Astrocyte (in vitro differentiated cells and primary cell): Measurements from ENCODE around the gene RSL24D1. TPM values are rescaled to one million over a fixed set of nuclear protein-coding genes. Genes with fewer than 3 reads are reported as not detected.

Source experiments
- DNase-seq: peaks from one replicate; pipeline ENCODE4 v3.0.0-alpha.2; 2010; ENCODE audit warnings: low read depth
- FAIRE-seq: peaks from 2 replicates; lab custom pipeline; 2011; peaks lifted over from hg19 to GRCh38; lab: Jason Lieb, UNC
- H2AFZ ChIP-seq: 2 replicates; pipeline ENCODE4 v1.6.0; 2012; ENCODE audit warnings: low read depth, low read length, inconsistent platforms
- H3K27ac ChIP-seq: 2 replicates; pipeline ENCODE4 v1.5.1; 2011; ENCODE audit warnings: low read depth, low read length, inconsistent platforms
- H3K27me3 ChIP-seq: 2 replicates; pipeline ENCODE4 v1.6.0; 2011; ENCODE audit warnings: low read length, inconsistent platforms; ENCODE audit not compliant: insufficient read depth
- H3K36me3 ChIP-seq: 2 replicates; pipeline ENCODE4 v1.5.1; 2011; ENCODE audit warnings: low read length, inconsistent platforms; ENCODE audit not compliant: insufficient read depth
- H3K4me1 ChIP-seq: 2 replicates; pipeline ENCODE4 v1.5.1; 2011; ENCODE audit warnings: low read length, inconsistent platforms; ENCODE audit not compliant: insufficient read depth
- H3K4me2 ChIP-seq: 2 replicates; pipeline ENCODE4 v1.6.0; 2012; ENCODE audit warnings: low read length, inconsistent platforms
- H3K4me3 ChIP-seq: 2 replicates; pipeline ENCODE4 v1.5.1; 2011; ENCODE audit warnings: low read depth, mild to moderate bottlenecking, low read length, inconsistent platforms; ENCODE audit not compliant: insufficient read depth
- H3K79me2 ChIP-seq: 2 replicates; pipeline ENCODE4 v1.6.0; 2012; ENCODE audit warnings: mild to moderate bottlenecking, low read length, inconsistent platforms; ENCODE audit not compliant: insufficient read depth
- H3K9ac ChIP-seq: 2 replicates; pipeline ENCODE4 v1.6.0; 2012; ENCODE audit warnings: mild to moderate bottlenecking, low read length, inconsistent platforms
- H3K9me3 ChIP-seq: 2 replicates; pipeline ENCODE4 v1.5.1; 2012; ENCODE audit warnings: low read depth, mild to moderate bottlenecking, low read length, inconsistent platforms; ENCODE audit not compliant: insufficient read depth
- H4K20me1 ChIP-seq: 2 replicates; pipeline ENCODE4 v1.6.0; 2012; ENCODE audit warnings: low read length, inconsistent platforms; ENCODE audit not compliant: insufficient read depth
- H3K27ac Mint-ChIP-seq: one replicate; pipeline ENCODE4 v1.8.0; 2021; ENCODE audit warnings: mild to moderate bottlenecking, mixed read lengths; ENCODE audit not compliant: unreplicated experiment
- H3K27me3 Mint-ChIP-seq: one replicate; pipeline ENCODE4 v1.8.0; 2021; ENCODE audit warnings: low read depth, mixed read lengths; ENCODE audit not compliant: unreplicated experiment
- H3K36me3 Mint-ChIP-seq: one replicate; pipeline ENCODE4 v1.8.0; 2021; ENCODE audit warnings: low read depth, mixed read lengths; ENCODE audit not compliant: unreplicated experiment
- H3K4me1 Mint-ChIP-seq: one replicate; pipeline ENCODE4 v1.8.0; 2021; ENCODE audit warnings: low read depth, mixed read lengths; ENCODE audit not compliant: unreplicated experiment
- H3K4me3 Mint-ChIP-seq: one replicate; pipeline ENCODE4 v1.8.0; 2021; ENCODE audit warnings: mild to moderate bottlenecking, moderate library complexity, mixed read lengths; ENCODE audit not compliant: unreplicated experiment
- H3K9me3 Mint-ChIP-seq: one replicate; pipeline ENCODE4 v1.8.0; 2021; ENCODE audit warnings: mild to moderate bottlenecking, mixed read lengths; ENCODE audit not compliant: unreplicated experiment
- CTCF ChIP-seq: IDR thresholded peaks from 2 replicates; pipeline ENCODE4 v1.5.1; 2011; ENCODE audit warnings: low read depth, mild to moderate bottlenecking, inconsistent platforms, low read length, moderate library complexity; ENCODE audit not compliant: insufficient read depth
- EZH2 ChIP-seq: IDR thresholded peaks from 2 replicates; pipeline ENCODE4 v1.6.1; 2012; ENCODE audit warnings: mild to moderate bottlenecking, low read length, inconsistent platforms; ENCODE audit not compliant: insufficient read depth
- total RNA-seq: library from RNA; stranded (reverse); gene quantifications from 2 replicates; pipeline ENCODE4 v1.2.1, GENCODE V29; 2021

RSL24D1 gene
- total RNA-seq, 1 donor from 2014 or later: 76.1 TPM

GRCh38 chr15:55222588-55222987, 25.8 kb upstream of the RSL24D1 start:
- H3K79me2 ChIP-seq: no peaks in the 10 kb centered on the region
- Mint-ChIP-seq H3K36me3 (peaks cover 5% of the 10 kb centered on the region), H3K9me3 (no peaks in the 10 kb centered on the region), H3K27ac (peak overlapping the region; percentile 92), H3K4me3 (no peak overlapping the region), H3K27me3 (no peaks in the 10 kb centered on the region), H3K4me1 (peaks cover 34% of the 10 kb centered on the region)
- H3K9ac ChIP-seq: no peak overlapping the region
- H3K27ac ChIP-seq: no peak overlapping the region
- no peaks in the 10 kb centered on the region for H3K27me3 ChIP-seq
- no peak overlapping the region for H2AFZ ChIP-seq
- no peak overlapping the region for H3K4me3 ChIP-seq
- FAIRE-seq: no peak
- H3K9me3 ChIP-seq: no peaks in the 10 kb centered on the region
- no peak for DNase-seq
- H3K4me2 ChIP-seq: no peak overlapping the region
- H3K4me1 ChIP-seq: peaks cover 14% of the 10 kb centered on the region
- TF ChIP-seq CTCF (no peak), EZH2 (no peak)
- no peaks in the 10 kb centered on the region for H4K20me1 ChIP-seq
- no peaks in the 10 kb centered on the region for H3K36me3 ChIP-seq

GRCh38 chr15:55221090-55222011, 24.6 kb upstream of the RSL24D1 start:
- H3K79me2 ChIP-seq: no peaks in the 10 kb centered on the region
- H3K4me3 Mint-ChIP-seq: peak overlapping the region; percentile 10
- H3K27ac Mint-ChIP-seq: peak overlapping the region; percentile 92
- H3K9me3 Mint-ChIP-seq: no peaks in the 10 kb centered on the region
- no peaks in the 10 kb centered on the region for H3K27me3 Mint-ChIP-seq
- H4K20me1 ChIP-seq: no peaks in the 10 kb centered on the region
- H3K27me3 ChIP-seq: no peaks in the 10 kb centered on the region
- peak overlapping the region; percentile 69 for H3K4me2 ChIP-seq
- peaks cover 5% of the 10 kb centered on the region for H3K36me3 Mint-ChIP-seq
- peaks cover 34% of the 10 kb centered on the region for H3K4me1 Mint-ChIP-seq
- peak overlapping the region; percentile 72 for H2AFZ ChIP-seq
- TF ChIP-seq EZH2: no peak
- no peak for TF ChIP-seq CTCF
- DNase-seq (peak; percentile 94), FAIRE-seq (peak; percentile 54)
- peaks cover 14% of the 10 kb centered on the region for H3K4me1 ChIP-seq
- H3K9ac ChIP-seq: peak overlapping the region; percentile 70
- H3K36me3 ChIP-seq: no peaks in the 10 kb centered on the region
- H3K9me3 ChIP-seq: no peaks in the 10 kb centered on the region
- peak overlapping the region; percentile 81 for H3K27ac ChIP-seq
- no peak overlapping the region for H3K4me3 ChIP-seq

DNA sequence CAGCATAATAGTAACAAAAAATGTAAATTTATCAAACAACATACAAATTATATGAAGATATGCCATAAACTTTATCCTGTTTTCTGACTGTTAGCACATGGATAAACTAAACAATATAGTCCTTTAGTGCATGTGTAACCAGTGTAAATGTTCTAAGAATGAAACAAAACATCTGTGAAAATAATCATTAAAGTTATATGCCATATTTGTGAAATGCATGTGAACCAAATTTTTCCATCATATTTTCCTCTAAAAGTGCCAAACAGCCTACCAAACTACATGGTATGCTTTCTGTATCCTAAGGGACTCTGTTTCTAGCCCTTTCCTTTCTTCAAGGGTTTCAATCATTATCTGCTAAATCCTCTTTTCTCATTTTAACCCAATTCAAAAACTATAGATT, 23.9 kb upstream of the RSL24D1 start:
- no peaks in the 10 kb centered on the region for H3K9me3 ChIP-seq
- H3K27ac ChIP-seq: peak overlapping the region; percentile 81
- H3K79me2 ChIP-seq: no peaks in the 10 kb centered on the region
- Mint-ChIP-seq H3K27me3 (no peaks in the 10 kb centered on the region), H3K9me3 (no peaks in the 10 kb centered on the region), H3K36me3 (peaks cover 5% of the 10 kb centered on the region), H3K4me3 (peak overlapping the region; percentile 10), H3K27ac (peak overlapping the region; percentile 92), H3K4me1 (peaks cover 30% of the 10 kb centered on the region)
- DNase-seq (no peak), FAIRE-seq (no peak)
- peak overlapping the region; percentile 70 for H3K9ac ChIP-seq
- TF ChIP-seq CTCF (no peak), EZH2 (no peak)
- no peaks in the 10 kb centered on the region for H3K27me3 ChIP-seq
- H3K4me1 ChIP-seq: peaks cover 14% of the 10 kb centered on the region
- peak overlapping the region; percentile 69 for H3K4me2 ChIP-seq
- H4K20me1 ChIP-seq: no peaks in the 10 kb centered on the region
- no peak overlapping the region for H3K4me3 ChIP-seq
- no peak overlapping the region for H2AFZ ChIP-seq
- no peaks in the 10 kb centered on the region for H3K36me3 ChIP-seq
